ENCODE results near the gene MTFP1.

MTFP1 gene

DNA sequence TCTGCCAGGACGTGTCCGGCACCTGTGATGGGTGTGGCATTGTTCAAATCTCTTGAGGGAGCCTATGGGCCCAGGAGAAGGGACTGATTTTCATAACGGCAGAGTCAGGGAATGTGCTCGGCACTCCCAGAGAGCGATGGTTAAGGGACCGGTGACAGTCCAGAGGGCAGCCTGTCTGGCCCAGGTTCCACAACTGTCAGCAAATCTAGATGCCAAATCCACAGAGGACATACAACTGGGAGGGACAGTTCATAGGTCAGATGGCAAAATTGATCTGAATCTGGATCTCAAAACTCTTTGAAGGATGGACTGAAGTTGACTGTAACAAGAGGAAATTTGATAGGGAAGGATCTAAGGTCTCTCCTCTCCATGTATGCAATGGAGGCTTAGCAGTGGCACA is 21.3 kb upstream of the MTFP1 start:
- no peak overlapping the region for H3K9ac ChIP-seq (ENCODE audit: low read length)
- peaks cover 22% of the 10 kb centered on the region for H3K36me3 ChIP-seq (ENCODE audit: insufficient read depth, low read length)
- no peaks in the 10 kb centered on the region for H3K9me3 ChIP-seq (ENCODE audit: low read length)
- H3K27me3 ChIP-seq (ENCODE audit: control insufficient read depth in 1 of 2, insufficient read depth in 2 of 2, low read length in 2 of 2) = no peaks in the 10 kb centered on the region
- no peak overlapping the region for H3K4me3 ChIP-seq (ENCODE audit: low read depth in 1 of 2, low read length in 2 of 2)
- H3K27ac ChIP-seq (ENCODE audit: low read depth, low read length) = no peak overlapping the region
- no peaks in the 10 kb centered on the region for H3K4me1 ChIP-seq (ENCODE audit: insufficient read depth, low read length)

DNA sequence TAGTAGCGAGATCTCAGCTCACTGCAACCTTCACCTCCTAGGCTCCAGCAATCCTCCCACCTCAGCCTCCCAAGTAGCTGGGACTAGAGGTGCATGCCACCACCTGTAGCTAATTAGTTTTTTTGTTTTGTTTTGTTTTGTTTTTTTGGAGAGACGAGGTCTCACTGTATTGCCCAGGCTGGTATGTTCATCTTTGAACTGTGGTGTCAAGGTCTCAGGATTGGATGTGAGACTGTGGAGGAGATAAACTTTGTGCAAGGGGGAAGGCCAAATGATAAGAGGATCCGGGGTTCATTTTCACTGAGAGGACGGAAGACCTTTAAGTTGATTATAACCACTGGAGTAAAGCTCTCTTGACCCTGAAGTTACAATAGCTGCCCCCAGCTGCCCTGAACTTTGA is 19.8 kb upstream of the MTFP1 start:
- no peak overlapping the region for H3K4me3 ChIP-seq (ENCODE audit: low read depth in 1 of 2, low read length in 2 of 2)
- no peaks in the 10 kb centered on the region for H3K27me3 ChIP-seq (ENCODE audit: control insufficient read depth in 1 of 2, insufficient read depth in 2 of 2, low read length in 2 of 2)
- H3K27ac ChIP-seq (ENCODE audit: low read depth, low read length) = no peak overlapping the region
- no peaks in the 10 kb centered on the region for H3K4me1 ChIP-seq (ENCODE audit: insufficient read depth, low read length)
- H3K9me3 ChIP-seq (ENCODE audit: low read length) = no peaks in the 10 kb centered on the region
- H3K36me3 ChIP-seq (ENCODE audit: insufficient read depth, low read length) = peaks cover 26% of the 10 kb centered on the region
- H3K9ac ChIP-seq (ENCODE audit: low read length) = no peak overlapping the region

DNA sequence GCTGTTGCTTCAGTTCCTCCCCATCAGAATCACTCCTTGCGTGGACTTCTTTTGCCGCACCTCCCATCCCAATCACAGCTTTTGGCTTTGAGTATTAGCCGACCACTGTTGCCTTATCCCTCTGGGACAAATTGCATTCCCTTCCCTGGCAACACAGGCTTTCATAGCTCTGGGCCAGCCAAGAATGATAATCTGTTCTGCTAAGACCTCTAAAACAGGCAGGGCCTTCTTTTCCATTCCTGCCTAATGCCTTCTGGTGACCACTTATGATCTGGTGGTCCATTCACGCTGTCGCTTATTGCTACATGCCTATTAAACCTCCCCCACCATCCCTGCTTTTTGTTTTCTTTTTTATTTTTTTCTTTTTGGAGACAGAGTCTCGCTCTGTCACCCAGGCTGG is 19.2 kb upstream of the MTFP1 start:
- Histone ChIP-seq H3K9me3 (ENCODE audit: low read length) (no peaks in the 10 kb centered on the region), H3K27me3 (ENCODE audit: control insufficient read depth in 1 of 2, insufficient read depth in 2 of 2, low read length in 2 of 2) (no peaks in the 10 kb centered on the region), H3K9ac (ENCODE audit: low read length) (no peak overlapping the region), H3K27ac (ENCODE audit: low read depth, low read length) (no peak overlapping the region), H3K4me3 (ENCODE audit: low read depth in 1 of 2, low read length in 2 of 2) (no peak overlapping the region), H3K4me1 (ENCODE audit: insufficient read depth, low read length) (no peaks in the 10 kb centered on the region), H3K36me3 (ENCODE audit: insufficient read depth, low read length) (peaks cover 26% of the 10 kb centered on the region)

- H3K4me3 ChIP-seq (ENCODE audit: low read depth in 1 of 2, low read length in 2 of 2) = no peak overlapping the region
- no peaks in the 10 kb centered on the region for H3K27me3 ChIP-seq (ENCODE audit: control insufficient read depth in 1 of 2, insufficient read depth in 2 of 2, low read length in 2 of 2)
- H3K4me1 ChIP-seq (ENCODE audit: insufficient read depth, low read length) = no peaks in the 10 kb centered on the region
- no peaks in the 10 kb centered on the region for H3K9me3 ChIP-seq (ENCODE audit: low read length)
- no peak overlapping the region for H3K9ac ChIP-seq (ENCODE audit: low read length)
- H3K36me3 ChIP-seq (ENCODE audit: insufficient read depth, low read length) = peaks cover 34% of the 10 kb centered on the region
- no peak overlapping the region for H3K27ac ChIP-seq (ENCODE audit: low read depth, low read length)
Measured at GRCh38 chr22:30408388-30409102, 17.0 kb upstream of the MTFP1 start.

GRCh38 chr22:30411780-30412179 is 13.8 kb upstream of the MTFP1 start:
- no peaks in the 10 kb centered on the region for H3K4me1 ChIP-seq (ENCODE audit: insufficient read depth, low read length)
- peaks cover 48% of the 10 kb centered on the region for H3K36me3 ChIP-seq (ENCODE audit: insufficient read depth, low read length)
- no peak overlapping the region for H3K9ac ChIP-seq (ENCODE audit: low read length)
- H3K9me3 ChIP-seq (ENCODE audit: low read length) = no peaks in the 10 kb centered on the region
- no peak overlapping the region for H3K4me3 ChIP-seq (ENCODE audit: low read depth in 1 of 2, low read length in 2 of 2)
- H3K27me3 ChIP-seq (ENCODE audit: control insufficient read depth in 1 of 2, insufficient read depth in 2 of 2, low read length in 2 of 2) = no peaks in the 10 kb centered on the region
- H3K27ac ChIP-seq (ENCODE audit: low read depth, low read length) = no peak overlapping the region

GRCh38 chr22:30413001-30413400 is 12.6 kb upstream of the MTFP1 start:
- Histone ChIP-seq H3K9ac (ENCODE audit: low read length) (no peak overlapping the region), H3K27me3 (ENCODE audit: control insufficient read depth in 1 of 2, insufficient read depth in 2 of 2, low read length in 2 of 2) (no peaks in the 10 kb centered on the region), H3K4me3 (ENCODE audit: low read depth in 1 of 2, low read length in 2 of 2) (no peak overlapping the region), H3K27ac (ENCODE audit: low read depth, low read length) (no peak overlapping the region), H3K36me3 (ENCODE audit: insufficient read depth, low read length) (peaks cover 42% of the 10 kb centered on the region), H3K4me1 (ENCODE audit: insufficient read depth, low read length) (no peaks in the 10 kb centered on the region), H3K9me3 (ENCODE audit: low read length) (no peaks in the 10 kb centered on the region)

GRCh38 chr22:30413745-30414524 is 11.6 kb upstream of the MTFP1 start:
- Histone ChIP-seq H3K4me1 (ENCODE audit: insufficient read depth, low read length) (no peaks in the 10 kb centered on the region), H3K4me3 (ENCODE audit: low read depth in 1 of 2, low read length in 2 of 2) (no peak overlapping the region), H3K27ac (ENCODE audit: low read depth, low read length) (no peak overlapping the region), H3K9ac (ENCODE audit: low read length) (no peak overlapping the region), H3K9me3 (ENCODE audit: low read length) (no peaks in the 10 kb centered on the region), H3K36me3 (ENCODE audit: insufficient read depth, low read length) (peaks cover 43% of the 10 kb centered on the region), H3K27me3 (ENCODE audit: control insufficient read depth in 1 of 2, insufficient read depth in 2 of 2, low read length in 2 of 2) (no peaks in the 10 kb centered on the region)

GRCh38 chr22:30414525-30415047 is 11.0 kb upstream of the MTFP1 start:
- Histone ChIP-seq H3K27me3 (ENCODE audit: control insufficient read depth in 1 of 2, insufficient read depth in 2 of 2, low read length in 2 of 2) (no peaks in the 10 kb centered on the region), H3K27ac (ENCODE audit: low read depth, low read length) (no peak overlapping the region), H3K9ac (ENCODE audit: low read length) (no peak overlapping the region), H3K4me1 (ENCODE audit: insufficient read depth, low read length) (no peaks in the 10 kb centered on the region), H3K4me3 (ENCODE audit: low read depth in 1 of 2, low read length in 2 of 2) (no peak overlapping the region), H3K9me3 (ENCODE audit: low read length) (no peaks in the 10 kb centered on the region), H3K36me3 (ENCODE audit: insufficient read depth, low read length) (peaks cover 37% of the 10 kb centered on the region)

DNA sequence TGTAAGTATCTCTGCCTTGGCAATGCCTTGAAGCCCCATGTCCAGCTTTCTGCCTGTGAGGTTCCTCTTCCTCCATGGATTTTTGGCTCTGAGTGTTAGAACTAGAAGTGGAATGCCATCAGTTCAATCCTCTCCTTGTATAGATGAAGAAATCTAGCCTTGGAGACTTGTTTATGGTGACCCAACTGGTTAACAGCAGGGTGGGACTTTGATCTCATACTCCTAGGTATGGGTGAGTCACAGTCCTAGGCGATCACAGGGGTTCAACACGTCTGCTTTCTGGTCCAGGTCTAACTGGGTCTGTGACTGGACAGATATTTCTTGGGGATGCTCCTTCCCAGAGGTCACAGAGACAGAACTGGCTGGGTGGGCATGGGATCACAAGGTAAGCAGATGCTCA is 9.2 kb upstream of the MTFP1 start:
- Histone ChIP-seq H3K9me3 (ENCODE audit: low read length) (no peaks in the 10 kb centered on the region), H3K36me3 (ENCODE audit: insufficient read depth, low read length) (peaks cover 36% of the 10 kb centered on the region), H3K9ac (ENCODE audit: low read length) (no peak overlapping the region), H3K4me3 (ENCODE audit: low read depth in 1 of 2, low read length in 2 of 2) (no peak overlapping the region), H3K4me1 (ENCODE audit: insufficient read depth, low read length) (no peaks in the 10 kb centered on the region), H3K27ac (ENCODE audit: low read depth, low read length) (no peak overlapping the region), H3K27me3 (ENCODE audit: control insufficient read depth in 1 of 2, insufficient read depth in 2 of 2, low read length in 2 of 2) (no peaks in the 10 kb centered on the region)

DNA sequence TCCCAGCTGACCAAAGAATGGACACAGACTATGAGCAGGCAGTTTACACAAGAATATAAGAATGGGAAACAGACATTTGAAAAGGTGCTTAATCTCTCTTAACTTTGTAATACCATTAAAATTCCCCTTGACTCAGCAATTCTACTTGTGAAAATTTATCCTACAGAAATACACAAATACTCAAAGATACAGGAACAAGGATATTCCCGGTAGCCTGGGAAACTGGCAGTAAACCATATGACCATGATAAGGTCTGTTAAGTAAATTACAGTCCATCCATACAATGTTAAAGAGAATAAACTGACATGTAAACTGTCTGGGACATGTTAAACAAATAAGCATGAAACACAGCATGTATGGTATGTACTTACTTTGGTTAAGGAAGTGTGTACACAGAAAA is 8.7 kb upstream of the MTFP1 start:
- Histone ChIP-seq H3K27me3 (ENCODE audit: control insufficient read depth in 1 of 2, insufficient read depth in 2 of 2, low read length in 2 of 2) (no peaks in the 10 kb centered on the region), H3K36me3 (ENCODE audit: insufficient read depth, low read length) (peaks cover 36% of the 10 kb centered on the region), H3K9ac (ENCODE audit: low read length) (no peak overlapping the region), H3K9me3 (ENCODE audit: low read length) (no peaks in the 10 kb centered on the region), H3K4me1 (ENCODE audit: insufficient read depth, low read length) (peaks cover under 1% of the 10 kb centered on the region), H3K4me3 (ENCODE audit: low read depth in 1 of 2, low read length in 2 of 2) (no peak overlapping the region), H3K27ac (ENCODE audit: low read depth, low read length) (no peak overlapping the region)

DNA sequence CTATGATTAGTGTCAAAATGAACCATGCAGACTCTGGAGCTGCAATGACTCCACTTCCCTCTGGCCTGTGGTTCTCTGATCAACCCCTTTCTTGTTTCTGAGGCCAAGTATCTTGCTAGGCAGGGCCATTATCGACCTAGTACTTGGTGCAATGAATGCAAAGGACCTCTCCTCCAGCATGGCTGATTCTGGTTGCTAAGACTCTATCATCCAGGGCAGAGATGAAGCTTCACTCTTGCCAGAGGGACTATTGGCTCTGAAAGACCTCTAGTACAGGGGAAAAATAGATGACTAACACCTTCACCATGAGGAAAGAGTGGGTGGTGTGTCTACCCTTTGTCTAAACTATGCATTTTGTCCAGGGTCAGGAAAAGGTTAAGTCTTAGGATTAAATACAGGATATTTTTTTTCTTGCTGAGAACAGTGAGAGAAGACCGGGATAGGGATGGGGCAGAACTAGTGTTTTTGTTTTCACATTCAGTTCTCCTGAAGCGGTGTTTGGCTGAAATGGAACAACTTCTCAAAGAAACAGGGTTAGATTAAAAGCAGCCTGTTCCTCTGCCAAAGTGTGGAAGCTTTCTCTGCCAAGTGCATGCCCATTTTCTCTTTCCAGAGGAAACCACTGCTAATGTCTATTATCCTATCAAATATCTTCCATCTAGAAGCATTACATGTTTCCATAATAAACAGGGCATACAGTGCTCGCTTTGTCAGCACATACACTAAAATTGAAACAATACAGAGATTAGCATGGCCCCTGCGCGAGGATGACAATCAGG is 5.0 kb upstream of the MTFP1 start:
- H3K36me3 ChIP-seq (ENCODE audit: insufficient read depth, low read length) = peaks cover 24% of the 10 kb centered on the region
- no peaks in the 10 kb centered on the region for H3K27me3 ChIP-seq (ENCODE audit: control insufficient read depth in 1 of 2, insufficient read depth in 2 of 2, low read length in 2 of 2)
- H3K9me3 ChIP-seq (ENCODE audit: low read length) = no peaks in the 10 kb centered on the region
- H3K4me1 ChIP-seq (ENCODE audit: insufficient read depth, low read length) = peaks cover 24% of the 10 kb centered on the region
- H3K27ac ChIP-seq (ENCODE audit: low read depth, low read length) = no peak overlapping the region
- no peak overlapping the region for H3K4me3 ChIP-seq (ENCODE audit: low read depth in 1 of 2, low read length in 2 of 2)
- no peak overlapping the region for H3K9ac ChIP-seq (ENCODE audit: low read length)
